PC-3 (cell line): ENCODE data around the gene MYO5A.

Experiments used
- CTCF ChIP-seq: fragments of 300-600 bp; sonication (generic); conservative IDR thresholded peaks from 2 replicates; pipeline ENCODE4 v1.5.1; 2017; ENCODE audit warnings: antibody characterized with exemption, low read depth, mild to moderate bottlenecking, low read length
- EZH2 ChIP-seq: fragments of 300-600 bp; sonication (generic); IDR thresholded peaks from one replicate; pipeline ENCODE4 v1.6.1; 2017; ENCODE audit warnings: antibody characterized with exemption, mild to moderate bottlenecking, low read length; ENCODE audit not compliant: unreplicated experiment
- EZH2phosphoT487 ChIP-seq: fragments of 300-600 bp; sonication (generic); IDR thresholded peaks from 2 replicates; pipeline ENCODE4 v1.6.1; 2018; ENCODE audit warnings: mild to moderate bottlenecking, antibody characterized with exemption, low read length, borderline replicate concordance

- TF ChIP-seq EZH2phosphoT487, result no peak
- TF ChIP-seq CTCF, result no peak
- no peak for TF ChIP-seq EZH2
These were observed 34.7 kb downstream of the MYO5A start for GRCh38 chr15:52493968-52494367.
